B cell (primary cell): Measurements from ENCODE around the gene MFSD11. TPM values are rescaled to one million over a fixed set of nuclear protein-coding genes. Genes with fewer than 3 reads are reported as not detected.

ENCODE experiments used
- ATAC-seq: fragments of 200-7000 bp; cut with Tn5 transposase; one replicate; pipeline ENCODE4 v1.10.0; 2021; ENCODE audit warnings: low read depth, mild to moderate bottlenecking, moderate number of reproducible peaks, moderate library complexity
- CTCF ChIA-PET: fragments of 350-600 bp; sonication (Branson Sonifier 250); formaldehyde crosslinking; loops from one replicate; lab custom pipeline; 2021; ENCODE audit warnings: antibody characterized with exemption, inconsistent platforms; lab: Charles Lee
- POLR2A ChIA-PET: fragments of 350-600 bp; sonication (Branson Sonifier 250); formaldehyde crosslinking; loops from one replicate; lab custom pipeline; 2021; ENCODE audit warnings: antibody characterized with exemption; lab: Charles Lee
- DNase-seq: peaks from one replicate; pipeline ENCODE4 v3.0.0; 2013
- H2AFZ ChIP-seq: 2 replicates; pipeline ENCODE4 v1.6.1; 2012; ENCODE audit warnings: mild to moderate bottlenecking, low read depth, low read length; ENCODE audit not compliant: insufficient read depth, poor library complexity, severe bottlenecking
- H3K27ac ChIP-seq, 2 donors: 1 replicate in 1 of 2; 2 replicates in 1 of 2; pipeline ENCODE4 v1.5.1; 2012 to 2013; ENCODE audit warnings: low read length in 2 of 2, mild to moderate bottlenecking in 2 of 2, moderate library complexity in 1 of 2
- H3K27me3 ChIP-seq, 4 experiments: fragments of 200-600 bp in 1 of 4; sonication (generic) in 1 of 4; replicated peaks in 1 of 4; 1 replicate in 2 of 4; 2 replicates in 2 of 4; pipeline versions ENCODE4 v1.6.1 to v1.7.0; 2013 to 2016; ENCODE audit warnings: low read length in 3 of 4, mild to moderate bottlenecking in 2 of 4, mixed read lengths in 1 of 4, moderate library complexity in 1 of 4; ENCODE audit not compliant: insufficient read depth in 4 of 4, control insufficient read depth in 3 of 4; ENCODE audit errors: control extremely low read depth in 1 of 4
- H3K36me3 ChIP-seq, 2 experiments: replicated peaks in 1 of 2; 1 replicate in 1 of 2; 2 replicates in 1 of 2; pipeline versions ENCODE4 v1.6.1 to v1.7.1; 2013; ENCODE audit warnings: low read length in 1 of 2; ENCODE audit not compliant: insufficient read depth in 2 of 2, control insufficient read depth in 1 of 2; ENCODE audit errors: control extremely low read depth in 1 of 2, extremely low read depth in 1 of 2
- H3K4me1 ChIP-seq, 2 donors: fragments of 200-600 bp in 1 of 2; sonication (generic) in 1 of 2; 1 replicate in 1 of 2; 2 replicates in 1 of 2; pipeline versions ENCODE4 v1.5.1 to v1.6.1; 2013 to 2017; ENCODE audit warnings: low read length in 2 of 2; ENCODE audit not compliant: control insufficient read depth in 2 of 2, insufficient read depth in 2 of 2
- H3K4me2 ChIP-seq: replicated peaks from 2 replicates; pipeline ENCODE3; 2012; ENCODE audit warnings: mild to moderate bottlenecking, low read depth, low read length; ENCODE audit not compliant: poor library complexity, severe bottlenecking
- H3K4me3 ChIP-seq, 5 experiments: fragments of 200-600 bp in 1 of 5; sonication (generic) in 1 of 5; 1 replicate in 3 of 5; 2 replicates in 2 of 5; pipeline versions ENCODE4 v1.5.1 to v1.7.0; 2011 to 2016; ENCODE audit warnings: low read length in 4 of 5, mild to moderate bottlenecking in 4 of 5, low read depth in 2 of 5, control low read depth in 1 of 5, moderate library complexity in 1 of 5; ENCODE audit not compliant: insufficient read depth in 1 of 5; ENCODE audit errors: control extremely low read depth in 1 of 5, extremely low read depth in 1 of 5
- H3K79me2 ChIP-seq: fragments of 200-600 bp; sonication (generic); one replicate; pipeline ENCODE4 v1.6.0; 2016; ENCODE audit warnings: low read length; ENCODE audit not compliant: control insufficient read depth, insufficient read depth
- H3K9ac ChIP-seq: fragments of 200-600 bp; sonication (generic); 2 replicates; pipeline ENCODE4 v1.6.1; 2017; ENCODE audit warnings: mild to moderate bottlenecking, low read length, moderate library complexity
- H3K9me3 ChIP-seq, 3 donors: one replicate each; pipeline versions ENCODE4 v1.6.1 to v1.7.1; 2013; ENCODE audit warnings: low read length in 2 of 3; ENCODE audit not compliant: control insufficient read depth in 2 of 3, insufficient read depth in 1 of 3; ENCODE audit errors: control extremely low read depth in 1 of 3
- H4K20me1 ChIP-seq: 2 replicates; pipeline ENCODE4 v1.6.0; 2012; ENCODE audit warnings: mild to moderate bottlenecking, low read length; ENCODE audit not compliant: insufficient read depth, control insufficient read depth, poor library complexity, severe bottlenecking
- H3K27ac Mint-ChIP-seq: one replicate; pipeline ENCODE4 v1.8.0; 2021; ENCODE audit warnings: mixed read lengths
- H3K27me3 Mint-ChIP-seq: one replicate; pipeline ENCODE4 v1.8.0; 2021; ENCODE audit warnings: mixed read lengths
- H3K4me1 Mint-ChIP-seq: one replicate; pipeline ENCODE4 v1.8.0; 2021; ENCODE audit warnings: mixed read lengths
- H3K4me3 Mint-ChIP-seq: one replicate; pipeline ENCODE4 v1.8.0; 2021; ENCODE audit warnings: mixed read lengths
- H3K9me3 Mint-ChIP-seq: one replicate; pipeline ENCODE4 v1.8.0; 2022; ENCODE audit warnings: mixed read lengths; ENCODE audit not compliant: insufficient read depth
- EZH2 ChIP-seq: IDR thresholded peaks from 2 replicates; pipeline ENCODE4 v1.6.1; 2012; ENCODE audit warnings: borderline replicate concordance, low read depth, mild to moderate bottlenecking, moderate library complexity, low read length; ENCODE audit not compliant: insufficient read depth, poor library complexity, severe bottlenecking
- WGBS: methylation state at CpG from one replicate; pipeline ENCODE4 v1.1.5; 2013; ENCODE audit warnings: missing lambda C conversion rate; ENCODE audit not compliant: insufficient coverage; 5-methylcytosine and 5-hydroxymethylcytosine counted together
- intact Hi-C: fragments of 100-400 bp; cut with micrococcal nuclease; formaldehyde crosslinking; loops from one replicate; pipeline ENCODE4 v1.10.0; 2022
- polyA plus RNA-seq: library from polyadenylated mRNA; depleted of rRNA; stranded (reverse); fragments of >200 nt; gene quantifications from 2 replicates; pipeline ENCODE4 v1.2.3, GENCODE V29; 2012
- total RNA-seq, 2 donors: library from RNA; stranded (reverse); fragments of 120-200 nt in 1 of 2; gene quantifications; 1 replicate in 1 of 2; 2 replicates in 1 of 2; pipeline versions ENCODE4 v1.2.3 to v1.2.4, GENCODE V29; 2013 to 2022
- TF ChIP-seq, protein P1 (sequence below): fragments of 200-600 bp; IDR thresholded peaks from one replicate; pipeline ENCODE4 v1.8.0; 2022; ENCODE audit warnings: antibody characterized with exemption, mild to moderate bottlenecking

Gene MFSD11
- total and polyA plus RNA-seq, 2 donors (not counting 1 experiment from before 2014, with no cell fraction given): 24.5 to 36.4 TPM

DNA sequence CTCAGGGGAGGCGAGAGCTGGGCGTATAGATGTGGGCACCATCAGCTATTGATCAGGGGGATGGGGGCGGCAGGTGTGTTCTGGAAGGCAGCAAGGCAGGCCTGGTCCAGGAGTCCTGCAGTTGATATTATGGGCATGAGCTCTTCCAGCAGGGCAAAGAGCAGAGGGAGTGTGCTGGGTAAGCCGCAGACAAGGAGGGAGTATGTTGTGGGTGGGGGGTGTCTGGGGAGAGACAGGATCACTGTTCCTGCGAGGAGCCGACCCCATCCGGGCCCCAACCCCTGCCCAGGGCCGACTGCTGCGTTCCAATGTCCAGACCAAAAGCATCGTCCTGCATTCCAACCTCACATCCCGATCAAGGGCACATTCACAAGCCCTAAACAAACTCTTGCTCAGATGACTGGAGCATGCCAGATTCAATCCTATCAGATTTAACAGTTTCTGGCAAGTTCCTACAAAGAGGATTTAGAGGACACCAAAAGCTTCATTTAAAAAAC is 36.4 kb upstream of the MFSD11 start:
- Histone ChIP-seq H3K27ac (no peak overlapping the region), H3K4me2 (no peak overlapping the region), H3K9ac (no peak overlapping the region), H3K79me2 (peaks cover 23% of the 10 kb centered on the region), H2AFZ (no peak overlapping the region), H3K4me3 (no peak overlapping the region), H3K27me3 (peaks cover 0 to 5% (median 0%) of the 10 kb centered on the region in 4 experiments), H3K9me3 (no peaks in the 10 kb centered on the region), H3K4me1 (peaks cover 6 to 9% of the 10 kb centered on the region in 2 donors), H4K20me1 (no peaks in the 10 kb centered on the region), H3K36me3 (no peaks in the 10 kb centered on the region)
- intact Hi-C loops: no loop called here
- no peak for TF ChIP-seq EZH2
- 94% methylated on average over 5 of the region's 11 CpGs for WGBS
- CTCF ChIA-PET: interaction anchor here (5.5 kb wide), 1 partner anchor 13 kb away, joined by 25 read pairs; no protein-coding TSS in a partner anchor
- Mint-ChIP-seq H3K27me3 (peaks cover 3% of the 10 kb centered on the region), H3K4me1 (peaks cover 6% of the 10 kb centered on the region), H3K27ac (no peak overlapping the region), H3K9me3 (no peaks in the 10 kb centered on the region), H3K4me3 (no peak overlapping the region)
- DNase-seq (no peak), ATAC-seq (no peak)
- POLR2A ChIA-PET: no interaction called here

DNA sequence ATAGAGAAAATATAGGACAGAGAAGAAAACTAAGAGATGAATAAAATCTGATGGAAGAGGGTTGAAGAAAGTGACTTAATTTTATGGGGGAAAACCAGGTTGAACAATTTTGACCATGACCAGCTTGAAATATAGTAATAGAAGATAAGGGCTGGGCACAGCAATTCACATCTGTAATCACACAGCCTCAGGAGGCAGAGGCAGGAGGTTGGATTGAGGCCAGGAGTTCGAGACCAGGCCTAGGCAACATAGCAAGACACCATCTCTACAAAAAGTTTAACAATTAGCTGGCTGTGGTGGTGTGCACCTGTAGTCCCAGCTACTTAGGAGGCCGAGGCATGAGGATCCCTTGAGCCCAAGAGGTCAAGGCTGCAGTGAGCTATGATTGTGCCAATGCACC is 35.8 kb upstream of the MFSD11 start:
- no peak overlapping the region for H3K4me3 ChIP-seq
- ATAC-seq (no peak), DNase-seq (no peak)
- CTCF ChIA-PET: interaction anchor here (0.6 to 5.5 kb wide), 2 partner anchors 13 to 72 kb away, joined by 3 to 25 read pairs; no protein-coding TSS in a partner anchor
- no CpG with 5 or more reads among the region's 2 CpGs for WGBS
- no peak overlapping the region for H3K9ac ChIP-seq
- peaks cover 0 to 5% (median 0%) of the 10 kb centered on the region in 4 experiments for H3K27me3 ChIP-seq
- H2AFZ ChIP-seq: no peak overlapping the region
- Mint-ChIP-seq H3K4me1 (peaks cover under 1% of the 10 kb centered on the region), H3K9me3 (no peaks in the 10 kb centered on the region), H3K27me3 (peaks cover under 1% of the 10 kb centered on the region), H3K4me3 (no peak overlapping the region), H3K27ac (no peak overlapping the region)
- H3K36me3 ChIP-seq: no peaks in the 10 kb centered on the region
- H3K79me2 ChIP-seq: peaks cover 23% of the 10 kb centered on the region
- POLR2A ChIA-PET: no interaction called here
- no peak for TF ChIP-seq EZH2
- TF ChIP-seq, protein P1, sequence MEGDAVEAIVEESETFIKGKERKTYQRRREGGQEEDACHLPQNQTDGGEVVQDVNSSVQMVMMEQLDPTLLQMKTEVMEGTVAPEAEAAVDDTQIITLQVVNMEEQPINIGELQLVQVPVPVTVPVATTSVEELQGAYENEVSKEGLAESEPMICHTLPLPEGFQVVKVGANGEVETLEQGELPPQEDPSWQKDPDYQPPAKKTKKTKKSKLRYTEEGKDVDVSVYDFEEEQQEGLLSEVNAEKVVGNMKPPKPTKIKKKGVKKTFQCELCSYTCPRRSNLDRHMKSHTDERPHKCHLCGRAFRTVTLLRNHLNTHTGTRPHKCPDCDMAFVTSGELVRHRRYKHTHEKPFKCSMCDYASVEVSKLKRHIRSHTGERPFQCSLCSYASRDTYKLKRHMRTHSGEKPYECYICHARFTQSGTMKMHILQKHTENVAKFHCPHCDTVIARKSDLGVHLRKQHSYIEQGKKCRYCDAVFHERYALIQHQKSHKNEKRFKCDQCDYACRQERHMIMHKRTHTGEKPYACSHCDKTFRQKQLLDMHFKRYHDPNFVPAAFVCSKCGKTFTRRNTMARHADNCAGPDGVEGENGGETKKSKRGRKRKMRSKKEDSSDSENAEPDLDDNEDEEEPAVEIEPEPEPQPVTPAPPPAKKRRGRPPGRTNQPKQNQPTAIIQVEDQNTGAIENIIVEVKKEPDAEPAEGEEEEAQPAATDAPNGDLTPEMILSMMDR: no peak
- peaks cover under 1 to 3% of the 10 kb centered on the region in 2 donors for H3K4me1 ChIP-seq
- no peak overlapping the region for H3K4me2 ChIP-seq
- H3K9me3 ChIP-seq: no peaks in the 10 kb centered on the region
- intact Hi-C loops: no loop called here
- no peaks in the 10 kb centered on the region for H4K20me1 ChIP-seq
- no peak overlapping the region for H3K27ac ChIP-seq
